Islet of Langerhans (tissue), 1 donor: ENCODE data around the gene ERI3.

Source experiments
- FAIRE-seq: peaks from one replicate; lab custom pipeline; 2011; peaks lifted over from hg19 to GRCh38; lab: Jason Lieb, UNC

Gene ERI3

GRCh38 chr1:44200336-44200735, 154.7 kb downstream of the ERI3 start:
- no peak for FAIRE-seq

- no peak for FAIRE-seq
Observed at GRCh38 chr1:44174630-44175029, 180.4 kb downstream of the ERI3 start.
